Mononuclear cell (primary cell): ENCODE results near the gene ZNF169. TPM values are rescaled to one million over a fixed set of nuclear protein-coding genes. Genes with fewer than 3 reads are reported as not detected.
"Not testable (repeated sequence)": the region's sequence is repeated elsewhere in the genome, so short reads cannot be mapped to it uniquely, and the experiment has no call there.

Experiments
- H3K27me3 ChIP-seq: 2 replicates; pipeline ENCODE4 v1.6.0; 2011; ENCODE audit warnings: low read length, control low read depth; ENCODE audit not compliant: insufficient read depth
- H3K4me1 ChIP-seq: 2 replicates; pipeline ENCODE4 v1.5.1; 2011; ENCODE audit warnings: mild to moderate bottlenecking, low read length, control low read depth; ENCODE audit not compliant: insufficient read depth
- H3K4me3 ChIP-seq: 2 replicates; pipeline ENCODE4 v1.5.1; 2011; ENCODE audit warnings: mild to moderate bottlenecking, low read length, moderate library complexity
- H3K9me3 ChIP-seq: 2 replicates; pipeline ENCODE4 v1.5.1; 2011; ENCODE audit warnings: low read depth, mild to moderate bottlenecking, control low read depth, low read length
- total RNA-seq: library from RNA; depleted of rRNA; stranded (reverse); fragments of >200 nt; gene quantifications from one replicate; pipeline ENCODE4 v1.2.3, GENCODE V29; 2012

Gene ZNF169
- total RNA-seq = 6.4 TPM

GRCh38 chr9:94259077-94259862 lies at the start of gene ZNF169:
Gene ZNF169, plus strand, starts transcription at chr9:94259298. Its CDS starts 19,515 bp downstream, at chr9:94278813.
- H3K4me1 ChIP-seq = peaks cover 20% of the 10 kb centered on the region
- H3K4me3 ChIP-seq = peak within 1 kb of the TSS; percentile 94
- H3K9me3 ChIP-seq = no peaks in the 10 kb centered on the region
- H3K27me3 ChIP-seq = peaks cover 11% of the 10 kb centered on the region

GRCh38 chr9:94210616-94211603 lies 48.2 kb upstream of the ZNF169 start:
- Histone ChIP-seq H3K4me3 (no peak overlapping the region), H3K4me1 (peaks cover 4% of the 10 kb centered on the region), H3K9me3 (no peaks in the 10 kb centered on the region), H3K27me3 (no peaks in the 10 kb centered on the region)

- no peak overlapping the region for H3K4me3 ChIP-seq
- no peaks in the 10 kb centered on the region for H3K9me3 ChIP-seq
Observed at GRCh38 chr9:94212091-94212490, 47.0 kb upstream of the ZNF169 start.

GRCh38 chr9:94212531-94212930 lies 46.6 kb upstream of the ZNF169 start:
- Histone ChIP-seq H3K27me3 (no peaks in the 10 kb centered on the region), H3K4me3 (no peak overlapping the region), H3K9me3 (no peaks in the 10 kb centered on the region), H3K4me1 (peaks cover 4% of the 10 kb centered on the region)

More at GRCh38 chr9:94212091-94212490, 47.0 kb upstream of the ZNF169 start:
- Histone ChIP-seq H3K27me3 (no peaks in the 10 kb centered on the region), H3K4me1 (peaks cover 4% of the 10 kb centered on the region)

GRCh38 chr9:94213511-94214124 lies 45.5 kb upstream of the ZNF169 start:
- Histone ChIP-seq H3K27me3 (no peaks in the 10 kb centered on the region), H3K4me3 (no peak overlapping the region), H3K9me3 (no peaks in the 10 kb centered on the region), H3K4me1 (peaks cover 4% of the 10 kb centered on the region)

GRCh38 chr9:94222870-94223269 lies 36.2 kb upstream of the ZNF169 start:
- Histone ChIP-seq H3K4me1 (no peaks in the 10 kb centered on the region), H3K27me3 (no peaks in the 10 kb centered on the region), H3K4me3 (no peak overlapping the region), H3K9me3 (no peaks in the 10 kb centered on the region)

- H3K27me3 ChIP-seq, H3K4me1 ChIP-seq, H3K9me3 ChIP-seq, H3K4me3 ChIP-seq: not testable (repeated sequence)
Observed at GRCh38 chr9:94225413-94225812, 33.7 kb upstream of the ZNF169 start.

- no peaks in the 10 kb centered on the region for H3K4me1 ChIP-seq
- no peak overlapping the region for H3K4me3 ChIP-seq
- peaks cover 3% of the 10 kb centered on the region for H3K27me3 ChIP-seq
- peaks cover 6% of the 10 kb centered on the region for H3K9me3 ChIP-seq
Observed at GRCh38 chr9:94228616-94229015, 30.5 kb upstream of the ZNF169 start.

GRCh38 chr9:94232428-94232827 lies 26.7 kb upstream of the ZNF169 start:
- Histone ChIP-seq H3K9me3 (peaks cover 6% of the 10 kb centered on the region), H3K27me3 (peaks cover 3% of the 10 kb centered on the region), H3K4me1 (no peaks in the 10 kb centered on the region), H3K4me3 (no peak overlapping the region)

- not testable (repeated sequence) for H3K9me3 ChIP-seq, H3K4me3 ChIP-seq, H3K4me1 ChIP-seq, H3K27me3 ChIP-seq
Observed at GRCh38 chr9:94241098-94241497, 18.0 kb upstream of the ZNF169 start.

- Histone ChIP-seq H3K27me3 (no peaks in the 10 kb centered on the region), H3K4me3 (no peak overlapping the region), H3K9me3 (no peaks in the 10 kb centered on the region), H3K4me1 (no peaks in the 10 kb centered on the region)
Observed at GRCh38 chr9:94245651-94246050, 13.4 kb upstream of the ZNF169 start.

GRCh38 chr9:94250456-94250855 lies 8.6 kb upstream of the ZNF169 start:
- Histone ChIP-seq H3K4me3 (no peak overlapping the region), H3K4me1 (no peaks in the 10 kb centered on the region), H3K27me3 (no peaks in the 10 kb centered on the region), H3K9me3 (no peaks in the 10 kb centered on the region)

GRCh38 chr9:94256007-94256406 lies 3.1 kb upstream of the ZNF169 start:
- Histone ChIP-seq H3K9me3 (no peaks in the 10 kb centered on the region), H3K27me3 (peaks cover 11% of the 10 kb centered on the region), H3K4me1 (peaks cover 20% of the 10 kb centered on the region), H3K4me3 (no peak overlapping the region)

- H3K4me1 ChIP-seq, H3K27me3 ChIP-seq, H3K4me3 ChIP-seq, H3K9me3 ChIP-seq: not testable (repeated sequence)
Observed at GRCh38 chr9:94265626-94266402, 6.7 kb downstream of the ZNF169 start.
